GM10266 (cell line): ENCODE data around the gene EDNRB.
"Not testable (repeated sequence)": the region's sequence is repeated elsewhere in the genome, so short reads cannot be mapped to it uniquely, and the experiment has no call there.

Source experiments
- DNase-seq: peaks from one replicate; pipeline ENCODE4 v3.0.0; 2012; ENCODE audit errors: extremely low spot score
- CTCF ChIP-seq: IDR thresholded peaks from 2 replicates; pipeline ENCODE4 v1.5.1; 2012; ENCODE audit warnings: mild to moderate bottlenecking, low read depth; ENCODE audit not compliant: control insufficient read depth, insufficient read depth; ENCODE audit errors: missing control alignments

The EDNRB gene

GRCh38 chr13:77918391-77919245 lies at the start of gene EDNRB:
EDNRB (minus strand) TSS chr13:77918831; CDS start chr13:77918573, 258 bp downstream.
- no peak for TF ChIP-seq CTCF
- peak; percentile 6 for DNase-seq

GRCh38 chr13:77966671-77967070 lies 48.0 kb upstream of the EDNRB start:
- no peak for TF ChIP-seq CTCF
- no peak for DNase-seq

GRCh38 chr13:77952737-77953136 lies 34.1 kb upstream of the EDNRB start:
- no peak for DNase-seq
- TF ChIP-seq CTCF = no peak

- no peak for DNase-seq
- no peak for TF ChIP-seq CTCF
Measured at GRCh38 chr13:77952276-77952675, 33.6 kb upstream of the EDNRB start.

GRCh38 chr13:77946522-77946921 lies 27.9 kb upstream of the EDNRB start:
- DNase-seq = no peak
- TF ChIP-seq CTCF = no peak

DNA sequence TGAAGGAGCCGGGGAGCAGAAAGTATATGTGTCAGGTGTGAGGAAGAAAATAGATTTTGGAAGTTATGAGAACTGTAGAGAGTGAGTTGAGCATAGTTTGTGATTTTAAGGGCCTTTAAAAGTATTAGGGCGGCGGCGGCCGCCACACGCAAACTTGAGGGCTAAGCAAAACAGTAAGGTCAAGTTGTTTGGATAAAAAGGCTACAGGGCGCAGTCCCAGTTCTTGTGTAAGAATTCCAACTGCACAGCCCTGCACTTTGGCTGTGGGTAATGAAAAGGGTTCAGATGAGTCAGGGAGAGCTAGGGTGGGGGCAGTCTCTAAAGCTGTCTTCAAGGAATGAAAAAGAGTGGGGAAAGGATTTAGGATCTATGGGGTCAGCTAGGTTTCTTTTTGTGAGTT lies 16.4 kb upstream of the EDNRB start:
- DNase-seq = not testable (repeated sequence)

GRCh38 chr13:77930430-77930829 lies 11.8 kb upstream of the EDNRB start:
- no peak for TF ChIP-seq CTCF
- DNase-seq = no peak
